NCI-H187 (cell line): ENCODE measurements around the gene DAP3.
"Not testable (repeated sequence)": the region's sequence is repeated elsewhere in the genome, so short reads cannot be mapped to it uniquely, and the experiment has no call there.

ENCODE experiments used
- DNase-seq, 2 experiments: peaks; one replicate each; lab custom pipeline; 2025; lab: John Stamatoyannopoulos, UW

The DAP3 gene

GRCh38 chr1:155718524-155719115 lies 29.7 kb downstream of the DAP3 start:
- DNase-seq: not testable (repeated sequence)

GRCh38 chr1:155719703-155720102 lies 30.8 kb downstream of the DAP3 start:
- DNase-seq: no peak

DNA sequence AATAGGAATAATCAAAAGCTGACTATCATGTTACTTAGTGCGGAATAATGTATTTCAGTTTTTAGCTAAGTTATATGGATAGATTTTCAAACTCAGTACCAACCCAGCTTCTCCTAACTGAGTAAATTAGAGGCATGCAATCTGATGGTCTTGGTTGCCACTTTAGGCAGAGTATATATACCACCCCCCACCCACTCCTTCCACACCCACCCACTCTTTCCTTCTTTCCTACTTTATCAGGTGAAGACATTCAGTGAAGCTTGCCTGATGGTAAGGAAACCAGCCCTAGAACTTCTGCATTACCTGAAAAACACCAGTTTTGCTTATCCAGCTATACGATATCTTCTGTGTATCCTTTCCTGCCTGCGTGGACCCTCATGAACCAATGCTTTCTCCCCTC lies 36.3 kb downstream of the DAP3 start:
- DNase-seq: no peak

GRCh38 chr1:155729031-155729898 lies 40.4 kb downstream of the DAP3 start:
- DNase-seq: no peak

GRCh38 chr1:155740995-155741394 lies 52.1 kb downstream of the DAP3 start:
- DNase-seq: no peak

- DNase-seq: no peak
Measured at GRCh38 chr1:155741908-155742307, 53.0 kb downstream of the DAP3 start.

DNA sequence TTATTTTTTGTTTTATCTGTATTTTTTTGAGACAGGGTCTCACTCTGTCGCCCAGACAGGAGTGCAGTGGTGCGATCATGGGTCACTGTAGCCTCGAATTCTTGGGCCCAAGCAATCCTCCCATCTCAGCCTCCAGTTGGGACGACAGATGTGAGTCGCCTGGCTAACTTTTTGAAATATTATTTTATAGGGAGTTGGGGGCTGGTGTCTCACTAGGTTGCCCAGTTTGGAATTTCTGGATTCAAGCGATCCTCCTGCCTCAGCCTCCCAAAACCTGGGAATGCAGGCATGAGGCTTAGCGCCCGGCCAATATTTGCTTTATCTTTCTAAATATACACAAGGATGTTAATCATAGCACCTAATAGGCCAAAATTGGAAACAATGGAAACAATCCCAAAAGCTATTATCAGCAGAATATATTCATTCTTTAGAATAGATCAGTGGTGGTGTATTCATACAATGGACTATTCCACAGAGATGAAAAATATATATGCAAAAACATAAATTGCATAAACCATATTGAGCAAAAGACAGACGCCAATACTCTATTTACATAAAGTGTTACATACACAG lies 55.9 kb downstream of the DAP3 start:
- DNase-seq: no peak

DNA sequence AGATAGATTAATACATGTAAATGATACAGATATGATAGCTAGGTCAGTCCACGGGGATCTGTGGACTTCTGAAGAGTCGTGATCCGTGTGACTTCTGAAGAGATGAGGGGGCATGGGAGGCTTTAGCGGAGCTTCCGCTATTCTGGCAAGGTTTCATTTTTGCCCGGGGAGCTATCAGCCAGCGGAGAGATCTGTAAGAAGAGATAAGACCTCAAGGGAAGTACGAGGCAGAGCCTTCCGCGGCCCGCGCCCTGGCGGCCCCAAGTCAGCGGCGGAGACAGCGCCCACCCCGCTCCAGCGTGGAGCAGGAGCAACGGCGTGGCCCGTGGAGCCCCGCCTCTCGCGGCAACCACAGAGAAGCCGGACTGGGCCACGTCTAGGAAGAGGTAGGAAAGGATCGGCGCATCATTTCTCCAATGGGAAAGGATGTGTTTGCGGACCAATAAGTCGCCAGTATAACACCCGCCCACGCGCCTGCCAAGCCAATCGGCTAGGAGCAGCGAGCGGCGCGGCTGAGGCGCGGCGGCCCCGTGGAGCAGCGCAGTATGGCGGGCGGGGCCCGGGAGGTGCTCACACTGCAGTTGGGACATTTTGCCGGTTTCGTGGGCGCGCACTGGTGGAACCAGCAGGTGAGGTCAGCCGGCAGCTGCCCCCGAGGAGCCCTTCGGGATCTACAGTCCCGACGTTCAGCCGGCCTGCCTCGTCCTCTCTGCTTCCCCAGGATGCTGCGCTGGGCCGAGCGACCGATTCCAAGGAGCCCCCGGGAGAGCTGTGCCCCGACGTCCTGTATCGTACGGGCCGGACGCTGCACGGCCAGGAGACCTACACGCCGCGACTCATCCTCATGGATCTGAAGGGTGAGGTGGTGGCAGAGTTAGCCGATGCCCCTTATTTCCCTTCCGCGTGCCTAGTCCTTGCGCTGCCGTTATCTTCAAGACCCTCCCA lies 56.7 kb downstream of the DAP3 start:
- DNase-seq: peak; percentile 92 to 98

DNA sequence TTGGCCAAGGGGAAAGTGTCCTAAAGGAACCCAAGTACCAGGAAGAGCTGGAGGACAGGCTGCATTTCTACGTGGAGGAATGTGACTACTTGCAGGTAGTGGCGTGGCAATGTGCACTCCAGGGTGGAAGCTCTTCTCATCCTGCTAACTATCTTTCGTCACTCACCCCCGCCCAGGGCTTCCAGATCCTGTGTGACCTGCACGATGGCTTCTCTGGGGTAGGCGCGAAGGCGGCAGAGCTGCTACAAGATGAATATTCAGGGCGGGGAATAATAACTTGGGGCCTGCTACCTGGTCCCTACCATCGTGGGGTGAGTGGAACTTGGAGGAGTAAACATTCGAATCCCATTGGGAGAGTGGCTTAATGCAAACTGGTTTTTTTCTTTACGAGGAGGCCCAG lies 58.7 kb downstream of the DAP3 start:
- not testable (repeated sequence) for DNase-seq

GRCh38 chr1:155748141-155748540 lies 59.2 kb downstream of the DAP3 start:
- DNase-seq: not testable (repeated sequence)

DNA sequence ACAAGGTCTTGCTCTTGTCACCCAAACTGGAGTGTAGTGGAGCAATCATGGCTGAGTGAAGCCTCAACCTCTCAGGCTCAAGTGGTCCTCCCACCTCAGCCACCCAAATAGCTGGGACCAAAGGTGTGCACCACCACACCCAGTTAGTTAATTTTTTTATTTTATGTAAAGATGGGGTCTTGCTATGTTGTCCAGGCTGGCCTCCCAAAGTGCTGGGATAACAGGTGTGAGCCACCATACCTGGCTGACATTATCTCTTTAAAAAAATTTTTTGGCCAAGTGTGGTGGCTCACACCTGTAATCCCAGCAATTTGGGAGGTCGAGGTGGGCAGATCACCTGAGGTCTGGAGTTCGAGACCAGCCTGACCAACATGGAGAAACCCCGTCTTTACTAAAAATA lies 70.1 kb downstream of the DAP3 start:
- DNase-seq: not testable (repeated sequence)

GRCh38 chr1:155759966-155760630 lies 71.2 kb downstream of the DAP3 start:
- no peak for DNase-seq

DNA sequence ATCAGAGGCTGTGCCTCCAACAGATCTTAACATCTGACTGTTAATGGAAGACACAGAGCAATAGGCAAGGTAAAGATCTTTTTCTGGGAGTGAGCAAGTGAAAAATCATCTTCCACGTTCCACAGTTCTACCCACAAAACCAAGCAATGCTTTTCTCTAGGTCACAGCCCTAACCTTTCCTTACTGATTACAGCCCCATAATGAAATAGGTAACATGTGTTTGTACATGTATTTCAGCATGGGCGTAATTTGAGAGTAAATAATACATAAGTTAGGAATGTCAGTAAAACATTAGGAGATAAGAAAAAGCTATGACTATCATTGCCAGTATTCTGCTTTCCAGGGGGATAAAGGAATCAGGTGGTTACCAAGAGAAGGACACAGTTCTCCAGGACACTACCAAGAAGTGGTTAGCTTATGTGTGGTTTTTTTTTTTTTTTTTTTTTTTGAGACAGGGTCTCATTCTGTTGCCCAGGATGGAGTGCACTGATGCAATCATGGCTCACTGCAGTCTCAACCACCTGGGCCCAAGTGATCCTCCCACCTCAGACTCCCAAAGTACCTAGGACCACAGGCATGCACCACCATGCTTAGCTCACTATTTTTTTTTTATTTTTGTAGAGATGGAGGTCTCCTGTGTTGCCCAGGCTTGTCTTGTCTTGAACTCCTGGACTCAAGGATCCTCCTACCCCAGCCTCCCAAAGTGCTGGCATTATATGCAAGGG lies 72.0 kb downstream of the DAP3 start:
- no peak for DNase-seq

- DNase-seq: no peak
Measured at GRCh38 chr1:155761736-155762405, 73.0 kb downstream of the DAP3 start.

- DNase-seq: not testable (repeated sequence)
Measured at GRCh38 chr1:155763090-155763815, 74.4 kb downstream of the DAP3 start.

GRCh38 chr1:155763989-155764388 lies 75.1 kb downstream of the DAP3 start:
- not testable (repeated sequence) for DNase-seq

GRCh38 chr1:155767399-155767989 lies 78.6 kb downstream of the DAP3 start:
- not testable (repeated sequence) for DNase-seq

- DNase-seq: no peak
Measured at GRCh38 chr1:155769257-155769656, 80.4 kb downstream of the DAP3 start.

- no peak for DNase-seq
Measured at GRCh38 chr1:155773221-155773620, 84.3 kb downstream of the DAP3 start.
